Measurements from ENCODE around the gene SIRPA. TPM values are rescaled to one million over a fixed set of nuclear protein-coding genes. Genes with fewer than 3 reads are reported as not detected.

The SIRPA gene
- total and polyA plus RNA-seq, 2 experiments from 2014 or later, result 93.3 to 101 TPM

DNA sequence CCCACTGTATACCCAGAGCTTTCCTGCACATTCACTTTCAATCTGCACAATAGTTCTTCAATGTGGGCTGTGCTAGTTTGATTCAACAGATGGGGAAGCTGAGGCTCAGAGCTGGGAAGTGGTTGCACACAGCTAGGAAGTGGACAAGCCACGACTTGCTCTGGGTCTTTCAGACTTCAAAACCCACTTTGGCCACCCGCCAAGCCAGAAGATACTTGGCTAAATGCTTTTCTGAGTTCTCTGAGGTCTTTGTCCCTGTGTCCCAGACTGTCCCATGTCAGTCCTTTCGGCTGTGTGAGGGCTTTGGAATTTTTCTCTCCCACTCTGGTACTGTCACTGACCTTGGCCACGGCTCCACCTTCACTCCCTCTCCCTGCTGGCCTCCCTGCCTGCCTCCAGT is 88.1 kb downstream of the SIRPA start:
- Histone ChIP-seq H2AFZ (no peak overlapping the region), H3K27me3 (replicated peaks; ENCODE audit: insufficient read depth) (peaks cover 69% of the 10 kb centered on the region), H3K9ac (no peak overlapping the region), H3K4me1 (ENCODE audit: insufficient read depth) (no peaks in the 10 kb centered on the region), H3K4me3 (no peak overlapping the region), H3K36me3 (ENCODE audit: low read depth) (no peaks in the 10 kb centered on the region), H3F3A (ENCODE audit: insufficient read depth) (no peaks in the 10 kb centered on the region), H3K79me2 (ENCODE audit: insufficient read depth) (no peaks in the 10 kb centered on the region), H3K9me2 (ENCODE audit: insufficient read depth) (no peaks in the 10 kb centered on the region), H4K20me1 (ENCODE audit: insufficient read depth) (no peaks in the 10 kb centered on the region), H3K27ac (no peak overlapping the region), H3K4me2 (ENCODE audit: unreplicated experiment) (no peak overlapping the region), H3K9me3 (ENCODE audit: low read depth) (no peaks in the 10 kb centered on the region)
- no peak for TF ChIP-seq EZH2phosphoT487 (IDR thresholded peaks at IDR 0.05; ENCODE audit: insufficient read depth, low read depth)
- no peak for TF ChIP-seq EZH2 (IDR thresholded peaks at IDR 0.05; ENCODE audit: insufficient read depth, poor library complexity, severe bottlenecking)
- in situ Hi-C loops (cut with MboI), result no loop called here
- no peak for DNase-seq
- whole genome bisulfite sequencing, 2 experiments (ENCODE audit: low coverage in 1 of 2, low lambda C conversion rate in 2 of 2, missing lambda C conversion rate in 2 of 2), result 13 to 16% methylated on average over 4 of the region's 4 CpGs

DNA sequence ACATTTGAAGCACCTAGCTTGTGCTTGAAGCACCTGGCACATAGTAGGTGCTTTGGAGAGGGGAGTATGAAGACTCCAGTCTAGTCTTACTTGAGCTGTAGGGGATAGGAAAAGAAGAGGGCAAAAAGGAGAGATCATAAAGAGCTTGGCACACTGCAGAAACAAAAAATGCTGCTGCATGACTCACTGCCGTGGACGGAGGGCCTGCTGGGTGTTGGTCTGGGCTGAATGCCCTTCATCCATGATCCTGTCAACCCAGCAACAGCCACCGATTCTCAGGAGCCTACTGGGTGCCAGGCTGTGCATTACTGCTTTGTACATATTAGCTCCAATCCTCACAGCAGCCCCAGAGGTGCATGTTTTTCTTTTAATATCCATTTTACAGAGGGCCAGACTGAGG is 92.6 kb downstream of the SIRPA start:
- Histone ChIP-seq H3K27me3 (replicated peaks; ENCODE audit: insufficient read depth) (peaks cover 82% of the 10 kb centered on the region), H2AFZ (no peak overlapping the region), H3K27ac (no peak overlapping the region), H3K9me2 (ENCODE audit: insufficient read depth) (no peaks in the 10 kb centered on the region), H3K4me1 (ENCODE audit: insufficient read depth) (no peaks in the 10 kb centered on the region), H3K36me3 (ENCODE audit: low read depth) (no peaks in the 10 kb centered on the region), H3K9me3 (ENCODE audit: low read depth) (no peaks in the 10 kb centered on the region), H3F3A (ENCODE audit: insufficient read depth) (no peaks in the 10 kb centered on the region), H4K20me1 (ENCODE audit: insufficient read depth) (no peaks in the 10 kb centered on the region), H3K79me2 (ENCODE audit: insufficient read depth) (no peaks in the 10 kb centered on the region), H3K9ac (no peak overlapping the region), H3K4me2 (ENCODE audit: unreplicated experiment) (no peak overlapping the region), H3K4me3 (no peak overlapping the region)
- TF ChIP-seq EZH2 (IDR thresholded peaks at IDR 0.05; ENCODE audit: insufficient read depth, poor library complexity, severe bottlenecking) (no peak), EZH2phosphoT487 (IDR thresholded peaks at IDR 0.05; ENCODE audit: insufficient read depth, low read depth) (no peak)
- in situ Hi-C loops (cut with MboI), result no loop called here
- WGBS, 2 experiments (ENCODE audit: low coverage in 1 of 2, low lambda C conversion rate in 2 of 2, missing lambda C conversion rate in 2 of 2), result 0 to 5% methylated on average over 3 of the region's 3 CpGs
- DNase-seq, result peak; percentile 73

Other genes with a start within 250 kb of the SIRPA start
- gene SIRPG, start 237.6 kb upstream of the SIRPA start, total RNA-seq (2014; rRNA removed; shearing (Covaris generic)), result not detected in 2 replicates
- gene SIRPG, start 237.6 kb upstream of the SIRPA start, polyA plus RNA-seq (2016; fragmentation: Nextera tagmentation; extraction: Ambion mirVana), result not detected in 2 replicates
- not detected in 2 replicates for gene PDYN, start 98.7 kb downstream of the SIRPA start, total RNA-seq (2014; rRNA removed; shearing (Covaris generic))
- gene PDYN, start 98.7 kb downstream of the SIRPA start, polyA plus RNA-seq (2016; fragmentation: Nextera tagmentation; extraction: Ambion mirVana), result not detected in 2 replicates
- 15.2 and 19.7 TPM in 2 replicates for gene STK35, start 206.4 kb downstream of the SIRPA start, total RNA-seq (2014; rRNA removed; shearing (Covaris generic))
- 5.9 and 6.9 TPM in 2 replicates for gene STK35, start 206.4 kb downstream of the SIRPA start, polyA plus RNA-seq (2016; fragmentation: Nextera tagmentation; extraction: Ambion mirVana)

Measured in GM23248 (cell line).